ENCODE data around the gene EIF2D. TPM values are rescaled to one million over a fixed set of nuclear protein-coding genes. Genes with fewer than 3 reads are reported as not detected.

EIF2D gene
- total RNA-seq, 1 experiment from 2014 or later = 110 TPM

DNA sequence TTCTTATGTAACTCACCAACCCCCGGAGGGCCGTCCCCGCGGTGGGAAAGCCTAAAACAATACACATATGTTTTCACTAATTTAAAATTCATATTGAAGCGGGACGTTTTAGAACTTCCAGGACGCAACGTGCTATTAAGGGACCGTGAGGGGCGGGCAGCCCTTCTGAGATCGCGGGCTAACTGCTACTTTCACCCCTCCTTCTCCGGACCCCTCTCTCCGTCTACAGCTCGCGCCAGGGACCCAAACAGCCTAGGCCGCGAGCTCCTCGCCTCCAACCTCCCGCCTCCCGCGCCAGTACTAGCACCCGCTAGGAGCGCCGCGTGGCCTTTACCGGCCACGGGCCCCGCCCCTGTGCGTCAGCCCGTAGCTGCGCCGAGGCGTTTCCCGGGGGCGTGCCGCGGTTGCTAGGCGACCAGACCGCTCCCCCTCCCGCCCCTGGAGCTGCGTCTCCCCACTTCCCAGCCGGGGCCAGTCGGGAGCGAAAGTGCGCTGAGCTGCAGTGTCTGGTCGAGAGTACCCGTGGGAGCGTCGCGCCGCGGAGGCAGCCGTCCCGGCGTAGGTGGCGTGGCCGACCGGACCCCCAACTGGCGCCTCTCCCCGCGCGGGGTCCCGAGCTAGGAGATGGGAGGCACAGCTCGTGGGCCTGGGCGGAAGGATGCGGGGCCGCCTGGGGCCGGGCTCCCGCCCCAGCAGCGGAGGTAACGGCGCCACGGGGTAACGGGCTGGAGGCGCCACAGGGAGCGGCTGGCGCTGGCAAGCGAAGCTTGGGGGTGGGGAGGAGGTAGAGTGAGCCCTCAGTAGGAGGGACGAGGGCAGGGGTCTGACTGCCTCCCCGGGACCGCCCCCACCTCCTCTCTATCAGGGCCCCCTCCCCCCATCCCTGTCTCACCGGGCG is 23.1 kb upstream of the EIF2D start, which contains the start of gene DYRK3:
Gene DYRK3, plus strand, starts transcription at position 457 of the 898 bp plus-strand sequence. Its CDS starts 168 bp downstream, at position 625.
- intact Hi-C loops (cut with micrococcal nuclease) = loop anchor here (2.0 to 10.0 kb wide), 2 partner anchors 89 to 439 kb away; no protein-coding TSS in a partner anchor
- Mint-ChIP-seq H3K4me3 (ENCODE audit: unreplicated experiment) (peak within 1 kb of the TSS; percentile 89), H3K9me3 (ENCODE audit: unreplicated experiment) (no peaks in the 10 kb centered on the region), H3K27me3 (ENCODE audit: insufficient read depth, unreplicated experiment) (no peaks in the 10 kb centered on the region), H3K36me3 (ENCODE audit: insufficient read depth, unreplicated experiment) (peaks cover 28% of the 10 kb centered on the region), H3K27ac (ENCODE audit: low read depth, unreplicated experiment) (peak within 1 kb of the TSS; percentile 82), H3K4me1 (ENCODE audit: insufficient read depth, unreplicated experiment) (peaks cover 38% of the 10 kb centered on the region)
- ChIA-PET POLR2A (interaction anchor here (0.5 to 13.3 kb wide), 61 partner anchors 8 to 1208 kb away, joined by 3 to 215 read pairs (median 4); partner anchors contain the start of genes C1orf116, EIF2D, IKBKE and MAPKAPK2), CTCF (interaction anchor here (0.5 to 36.8 kb wide), 42 partner anchors 14 to 883 kb away, joined by 3 to 1191 read pairs (median 4); partner anchors contain the start of genes C4BPB, EIF2D, IKBKE and IL10)
- BruUV-seq (replicated peaks) = no TSS peak
- DNase-seq (ENCODE audit: unreplicated experiment) = peak; percentile 99
- TF ChIP-seq, protein P1, sequence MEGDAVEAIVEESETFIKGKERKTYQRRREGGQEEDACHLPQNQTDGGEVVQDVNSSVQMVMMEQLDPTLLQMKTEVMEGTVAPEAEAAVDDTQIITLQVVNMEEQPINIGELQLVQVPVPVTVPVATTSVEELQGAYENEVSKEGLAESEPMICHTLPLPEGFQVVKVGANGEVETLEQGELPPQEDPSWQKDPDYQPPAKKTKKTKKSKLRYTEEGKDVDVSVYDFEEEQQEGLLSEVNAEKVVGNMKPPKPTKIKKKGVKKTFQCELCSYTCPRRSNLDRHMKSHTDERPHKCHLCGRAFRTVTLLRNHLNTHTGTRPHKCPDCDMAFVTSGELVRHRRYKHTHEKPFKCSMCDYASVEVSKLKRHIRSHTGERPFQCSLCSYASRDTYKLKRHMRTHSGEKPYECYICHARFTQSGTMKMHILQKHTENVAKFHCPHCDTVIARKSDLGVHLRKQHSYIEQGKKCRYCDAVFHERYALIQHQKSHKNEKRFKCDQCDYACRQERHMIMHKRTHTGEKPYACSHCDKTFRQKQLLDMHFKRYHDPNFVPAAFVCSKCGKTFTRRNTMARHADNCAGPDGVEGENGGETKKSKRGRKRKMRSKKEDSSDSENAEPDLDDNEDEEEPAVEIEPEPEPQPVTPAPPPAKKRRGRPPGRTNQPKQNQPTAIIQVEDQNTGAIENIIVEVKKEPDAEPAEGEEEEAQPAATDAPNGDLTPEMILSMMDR (IDR thresholded peaks at IDR 0.05; ENCODE audit: unreplicated experiment) = no peak

DNA sequence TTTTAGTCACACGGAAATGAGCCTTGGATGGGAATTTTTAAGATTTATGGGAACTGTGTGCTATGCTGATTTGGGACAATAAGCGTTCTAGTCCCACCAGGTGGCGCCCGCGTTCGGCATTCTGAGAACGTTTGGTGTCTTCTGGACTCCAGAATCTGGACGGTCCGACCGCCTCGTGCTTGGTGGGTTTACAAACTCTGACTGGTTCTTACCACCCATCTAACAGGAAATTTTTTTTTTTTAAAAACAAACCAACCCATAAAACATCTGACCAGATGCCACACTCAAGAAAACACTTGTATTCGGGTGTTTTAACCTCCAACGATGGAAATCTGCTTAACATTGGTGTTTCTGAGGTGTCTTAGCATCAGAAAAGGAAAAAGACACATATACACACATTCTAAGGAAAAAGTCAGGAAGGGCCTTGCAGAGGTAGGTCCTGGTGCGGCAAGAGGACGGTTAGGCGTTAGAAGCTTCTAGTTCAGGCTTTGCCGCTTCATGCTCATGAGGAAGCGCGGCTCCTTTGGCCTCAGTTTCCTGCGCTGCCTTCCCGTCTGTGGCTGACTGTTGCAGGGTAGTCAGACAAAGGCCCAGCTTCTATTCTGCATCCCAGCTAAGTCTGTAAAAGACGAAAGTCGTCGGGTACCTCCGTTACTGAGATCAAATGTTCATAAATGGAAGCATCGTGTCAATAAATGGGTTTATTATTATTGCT is 22.3 kb upstream of the EIF2D start:
- TF ChIP-seq, protein P1 (IDR thresholded peaks at IDR 0.05; ENCODE audit: unreplicated experiment) = peak; percentile 97
- peak; percentile 99 for DNase-seq (ENCODE audit: unreplicated experiment)
- H3K36me3 Mint-ChIP-seq (ENCODE audit: insufficient read depth, unreplicated experiment) = peaks cover 20% of the 10 kb centered on the region
- H3K27ac Mint-ChIP-seq (ENCODE audit: low read depth, unreplicated experiment) = peak overlapping the region; percentile 82
- CTCF ChIA-PET = interaction anchor here (0.6 to 36.8 kb wide), 46 partner anchors 10 to 501 kb away, joined by 3 to 1191 read pairs (median 5); partner anchors contain the start of genes C4BPB, EIF2D, IKBKE and IL10
- peak overlapping the region; percentile 89 for H3K4me3 Mint-ChIP-seq (ENCODE audit: unreplicated experiment)
- H3K9me3 Mint-ChIP-seq (ENCODE audit: unreplicated experiment) = no peaks in the 10 kb centered on the region
- no peaks in the 10 kb centered on the region for H3K27me3 Mint-ChIP-seq (ENCODE audit: insufficient read depth, unreplicated experiment)
- intact Hi-C loops (cut with micrococcal nuclease) = loop anchor here (1.0 to 10.0 kb wide), 6 partner anchors 26 to 440 kb away; no protein-coding TSS in a partner anchor
- BruUV-seq (replicated peaks) = TSS peak; percentile 98
- POLR2A ChIA-PET = interaction anchor here (0.6 to 13.3 kb wide), 52 partner anchors 10 to 441 kb away, joined by 3 to 215 read pairs (median 4); partner anchors contain the start of genes C1orf116, EIF2D, IKBKE and MAPKAPK2
- H3K4me1 Mint-ChIP-seq (ENCODE audit: insufficient read depth, unreplicated experiment) = peaks cover 38% of the 10 kb centered on the region

- peaks cover 12% of the 10 kb centered on the region for H3K36me3 Mint-ChIP-seq (ENCODE audit: insufficient read depth, unreplicated experiment)
- POLR2A ChIA-PET = interaction anchor here (0.6 to 13.3 kb wide), 23 partner anchors 9 to 720 kb away, joined by 3 to 215 read pairs (median 5); partner anchors contain the start of gene EIF2D
- peak overlapping the region; percentile 82 for H3K27ac Mint-ChIP-seq (ENCODE audit: low read depth, unreplicated experiment)
- intact Hi-C loops (cut with micrococcal nuclease) = loop anchor here (1.0 to 10.0 kb wide), 6 partner anchors 25 to 441 kb away; no protein-coding TSS in a partner anchor
- TF ChIP-seq, protein P1 (IDR thresholded peaks at IDR 0.05; ENCODE audit: unreplicated experiment) = no peak
- no peaks in the 10 kb centered on the region for H3K9me3 Mint-ChIP-seq (ENCODE audit: unreplicated experiment)
- peaks cover 38% of the 10 kb centered on the region for H3K4me1 Mint-ChIP-seq (ENCODE audit: insufficient read depth, unreplicated experiment)
- DNase-seq (ENCODE audit: unreplicated experiment) = peak; percentile 95
- H3K4me3 Mint-ChIP-seq (ENCODE audit: unreplicated experiment) = peak overlapping the region; percentile 89
- BruUV-seq (replicated peaks) = no TSS peak
- CTCF ChIA-PET = interaction anchor here (0.7 to 36.8 kb wide), 32 partner anchors 9 to 779 kb away, joined by 3 to 1191 read pairs (median 6); partner anchors contain the start of genes EIF2D and IL10
- H3K27me3 Mint-ChIP-seq (ENCODE audit: insufficient read depth, unreplicated experiment) = peaks cover 3% of the 10 kb centered on the region
These were observed 21.4 kb upstream of the EIF2D start for GRCh38 chr1:206633708-206634121.
